Hepatic stellate cell (primary cell): Measurements from ENCODE around the gene STARD7.
"Not testable (repeated sequence)": the region's sequence is repeated elsewhere in the genome, so short reads cannot be mapped to it uniquely, and the experiment has no call there.

Experiments used
- DNase-seq: peaks from one replicate; pipeline ENCODE4 v3.0.0; 2011; ENCODE audit warnings: low spot score

STARD7 gene, protein sequence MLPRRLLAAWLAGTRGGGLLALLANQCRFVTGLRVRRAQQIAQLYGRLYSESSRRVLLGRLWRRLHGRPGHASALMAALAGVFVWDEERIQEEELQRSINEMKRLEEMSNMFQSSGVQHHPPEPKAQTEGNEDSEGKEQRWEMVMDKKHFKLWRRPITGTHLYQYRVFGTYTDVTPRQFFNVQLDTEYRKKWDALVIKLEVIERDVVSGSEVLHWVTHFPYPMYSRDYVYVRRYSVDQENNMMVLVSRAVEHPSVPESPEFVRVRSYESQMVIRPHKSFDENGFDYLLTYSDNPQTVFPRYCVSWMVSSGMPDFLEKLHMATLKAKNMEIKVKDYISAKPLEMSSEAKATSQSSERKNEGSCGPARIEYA

DNA sequence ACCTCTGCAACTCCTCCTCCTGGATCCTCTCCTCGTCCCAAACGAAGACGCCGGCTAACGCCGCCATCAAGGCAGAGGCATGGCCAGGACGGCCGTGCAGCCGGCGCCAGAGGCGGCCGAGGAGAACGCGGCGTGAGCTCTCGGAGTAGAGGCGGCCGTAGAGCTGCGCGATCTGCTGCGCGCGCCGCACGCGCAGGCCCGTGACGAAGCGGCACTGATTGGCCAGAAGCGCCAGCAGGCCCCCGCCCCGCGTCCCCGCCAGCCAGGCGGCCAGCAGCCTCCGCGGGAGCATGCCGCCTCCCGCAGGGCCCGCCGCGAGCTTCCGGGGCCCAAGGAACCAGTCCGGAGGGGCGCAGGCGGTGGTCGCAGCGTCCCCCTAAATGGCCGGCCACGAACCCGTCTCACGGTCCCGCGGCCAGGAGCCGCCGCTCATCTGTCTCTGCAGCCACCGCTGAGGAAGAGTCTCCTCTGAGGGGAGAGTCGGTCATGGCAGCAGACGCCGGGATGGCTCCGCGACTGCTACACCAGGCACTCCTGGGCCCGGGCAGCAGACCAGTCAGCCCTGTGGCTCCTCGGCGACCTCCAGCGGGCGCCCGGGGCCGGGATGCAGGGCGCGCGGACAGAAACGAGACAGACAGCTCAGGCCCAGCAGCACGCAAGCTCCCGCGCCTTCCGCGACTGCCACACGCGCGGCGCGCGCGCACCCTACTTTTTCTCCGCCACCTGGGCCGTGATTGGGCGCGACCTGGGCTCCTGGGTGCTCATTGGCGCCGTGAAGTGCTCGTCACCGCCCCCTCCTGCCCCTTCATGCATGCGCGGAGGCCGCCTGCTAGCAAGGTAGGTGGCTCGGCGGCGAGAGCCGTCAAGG is at the start of gene STARD7:
STARD7 (minus strand) TSS at position 685 of the 868 bp plus-strand sequence; CDS start at position 292, 393 bp downstream.
- DNase-seq, result peak; percentile 96

DNA sequence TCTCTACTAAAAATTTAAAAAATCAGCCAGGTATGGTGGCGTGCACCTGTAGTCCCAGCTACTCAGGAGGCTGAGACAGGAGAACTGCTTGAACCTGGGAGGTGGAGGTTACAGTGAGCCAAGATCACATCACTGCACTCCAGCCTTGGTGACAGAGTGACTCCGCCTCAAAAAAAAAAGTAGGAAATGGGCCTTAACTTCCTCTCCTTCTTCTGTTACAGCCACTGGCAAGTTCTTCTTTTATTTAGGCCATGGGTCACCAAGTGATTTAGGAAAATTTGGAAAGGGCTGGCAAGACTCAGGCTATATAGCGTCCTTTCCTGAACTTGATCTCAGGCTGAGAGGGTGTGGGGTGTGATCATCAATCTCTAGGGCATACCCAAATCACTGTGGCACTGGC is 49.1 kb upstream of the STARD7 start:
- not testable (repeated sequence) for DNase-seq

DNA sequence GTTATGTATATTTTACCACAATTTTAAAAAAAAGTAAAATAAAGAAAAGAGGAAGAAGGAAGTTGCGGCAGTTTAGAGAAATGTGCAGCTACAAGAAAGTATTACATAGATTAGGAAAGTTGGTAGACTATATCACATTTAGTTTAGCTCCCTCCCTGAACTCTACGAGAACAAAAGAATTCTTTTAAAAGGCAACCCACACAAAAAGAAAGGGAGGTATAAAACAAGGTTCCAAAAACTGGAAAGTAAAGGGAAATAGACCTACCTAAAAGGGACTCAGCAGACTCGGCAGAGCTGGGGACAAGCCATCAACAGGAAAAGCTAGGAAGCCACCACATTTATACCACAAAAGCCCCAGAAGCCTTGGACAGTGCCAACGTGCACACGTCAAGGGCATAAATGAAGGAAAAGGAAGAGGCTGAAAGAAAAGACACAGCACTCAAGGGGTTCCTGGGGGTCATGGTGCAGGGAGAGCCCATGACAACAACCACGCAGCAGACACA is 48.0 kb upstream of the STARD7 start:
- no peak for DNase-seq

DNA sequence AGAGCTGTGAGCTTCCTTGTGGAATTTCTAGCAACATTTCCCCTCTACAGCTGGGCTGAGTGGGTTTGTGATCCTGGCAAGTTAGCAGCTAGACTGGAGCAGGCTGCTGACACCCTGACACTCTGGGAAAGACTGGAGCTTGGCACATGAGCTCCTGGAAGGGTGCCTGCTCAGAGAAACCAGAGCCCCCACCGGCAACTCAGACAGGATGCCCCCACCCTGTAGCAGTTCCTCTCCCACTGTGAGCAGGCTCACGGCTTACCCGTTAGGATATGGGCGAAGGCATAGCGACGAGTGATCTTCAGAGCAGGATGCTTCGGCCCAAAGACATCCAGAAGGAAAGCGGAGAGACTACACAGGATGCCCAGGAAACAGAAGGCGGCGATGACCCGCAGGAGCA is 45.9 kb upstream of the STARD7 start:
- DNase-seq, result no peak

DNA sequence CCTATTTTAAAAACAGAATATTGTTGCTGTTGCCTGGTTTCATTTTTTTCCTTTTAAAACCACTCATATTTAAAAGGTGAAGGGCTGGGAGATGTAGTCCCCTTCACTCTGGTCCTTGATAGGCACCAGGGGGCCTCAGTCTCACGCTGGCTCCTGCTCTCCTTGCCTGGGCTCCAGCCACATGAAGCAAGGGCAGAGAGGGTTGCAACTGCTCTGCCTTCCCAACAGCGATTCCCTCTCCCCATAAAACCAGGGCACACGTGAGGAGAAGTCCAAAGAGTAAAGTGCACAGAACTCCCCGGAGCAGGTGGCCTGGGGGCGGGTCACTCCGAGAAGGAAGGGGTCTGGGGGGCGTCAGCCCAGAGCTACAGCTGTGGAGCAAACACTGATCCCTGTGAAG is 44.4 kb upstream of the STARD7 start:
- DNase-seq, result no peak

DNA sequence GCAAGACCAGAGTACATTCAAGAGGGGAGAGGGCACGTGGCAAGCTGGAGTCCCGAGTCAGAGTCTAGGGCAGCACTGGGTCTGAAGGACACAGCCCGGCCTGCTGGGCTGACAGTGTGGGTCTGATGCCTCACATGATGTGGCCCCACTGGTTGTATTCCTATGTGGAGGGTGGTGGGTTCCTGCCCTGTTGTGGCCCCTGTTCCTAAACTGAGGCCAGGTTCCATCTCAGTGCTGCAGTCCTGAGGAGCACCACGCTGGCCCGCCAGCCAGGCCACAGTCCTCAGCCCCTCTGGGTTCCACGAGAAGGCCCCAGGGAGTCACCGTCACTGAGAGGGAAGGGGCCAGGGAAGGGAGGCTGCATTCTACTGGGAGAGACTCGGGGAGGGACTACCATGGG is 43.9 kb upstream of the STARD7 start:
- DNase-seq, result no peak

DNA sequence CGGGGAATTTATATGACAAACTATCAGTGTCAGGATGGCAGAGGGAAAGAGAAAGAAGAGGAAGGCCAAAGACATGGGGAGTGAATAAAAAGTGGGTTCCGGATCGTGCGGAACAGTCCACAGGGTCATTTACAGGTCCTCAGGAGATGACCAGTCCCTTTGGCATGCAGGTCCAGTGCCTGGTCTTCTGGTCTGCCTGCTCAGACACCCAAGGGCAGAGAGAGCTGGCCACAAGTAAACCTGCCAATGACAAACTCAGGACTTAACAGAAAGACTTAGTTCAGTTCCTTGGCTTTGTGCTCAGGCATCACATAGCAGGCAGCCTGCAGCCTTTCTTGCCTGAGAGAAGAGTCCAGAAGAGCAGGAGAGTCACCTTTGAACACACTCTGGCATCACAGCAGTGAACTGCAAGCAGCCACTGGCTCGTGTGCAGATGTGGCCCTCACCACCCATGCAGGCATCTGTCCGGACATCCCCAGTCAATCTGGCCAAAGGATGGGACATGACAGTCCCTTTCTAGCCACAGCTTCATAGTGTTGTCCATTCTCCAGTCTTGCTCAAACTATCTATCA is 43.2 kb upstream of the STARD7 start:
- peak; percentile 96 for DNase-seq

DNA sequence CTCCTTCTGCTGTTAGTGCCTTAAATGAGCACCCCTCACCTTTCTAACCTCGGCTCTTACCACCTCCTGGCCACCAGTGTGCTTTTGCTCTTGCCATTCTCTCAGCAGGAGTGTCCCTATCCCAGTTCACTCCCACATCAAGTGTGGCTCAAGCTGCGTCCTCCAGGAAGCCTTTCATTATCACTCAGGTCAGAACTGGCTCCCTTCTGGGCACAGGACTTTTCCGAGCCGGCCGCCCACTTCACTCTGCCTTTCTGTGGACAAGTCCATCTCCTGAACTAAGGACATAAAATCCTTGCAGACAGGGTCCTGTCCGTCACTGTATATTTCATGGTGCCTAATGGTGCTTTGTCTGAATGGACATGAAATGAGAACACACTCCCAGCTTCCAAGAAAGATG is 41.6 kb upstream of the STARD7 start:
- no peak for DNase-seq

DNA sequence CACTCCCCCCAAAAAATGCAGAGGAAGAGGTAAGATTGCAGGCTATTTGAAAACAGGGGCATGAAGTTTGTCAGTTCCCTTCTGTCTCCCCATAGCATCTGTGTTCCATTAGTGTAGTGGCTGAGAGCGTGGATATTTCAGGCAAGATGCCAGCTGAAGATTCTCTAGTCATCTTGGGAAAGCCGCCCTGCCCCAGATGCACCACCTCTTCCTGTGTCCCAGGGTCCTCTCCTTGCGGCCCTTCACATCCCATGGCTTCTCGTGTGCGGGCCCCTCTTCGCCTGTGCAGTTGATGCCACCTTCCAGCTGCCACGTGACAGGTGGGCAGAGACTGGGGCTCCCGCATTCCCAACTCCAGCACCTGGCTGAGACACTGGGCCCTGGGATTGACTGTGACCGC is 41.0 kb upstream of the STARD7 start:
- DNase-seq, result no peak

DNA sequence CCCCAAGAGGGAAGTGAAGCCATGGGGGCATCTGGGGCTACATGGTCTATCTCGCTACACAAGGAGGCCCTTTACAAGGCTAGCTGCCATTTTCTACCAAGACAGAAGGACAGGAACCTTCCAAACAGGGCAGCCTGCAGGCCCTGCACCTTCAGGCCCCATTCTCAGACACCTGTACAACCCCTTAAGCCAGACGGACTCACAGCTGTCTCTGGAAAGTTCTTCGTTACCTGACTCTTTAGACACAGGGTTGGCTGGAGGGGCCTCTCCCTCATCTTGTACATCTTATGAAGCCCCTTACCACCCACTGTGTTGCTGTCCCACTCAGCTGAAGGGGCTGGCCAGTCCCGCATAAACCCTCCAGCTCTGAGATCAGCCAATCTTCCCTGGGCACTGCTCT is 40.0 kb upstream of the STARD7 start:
- no peak for DNase-seq

DNA sequence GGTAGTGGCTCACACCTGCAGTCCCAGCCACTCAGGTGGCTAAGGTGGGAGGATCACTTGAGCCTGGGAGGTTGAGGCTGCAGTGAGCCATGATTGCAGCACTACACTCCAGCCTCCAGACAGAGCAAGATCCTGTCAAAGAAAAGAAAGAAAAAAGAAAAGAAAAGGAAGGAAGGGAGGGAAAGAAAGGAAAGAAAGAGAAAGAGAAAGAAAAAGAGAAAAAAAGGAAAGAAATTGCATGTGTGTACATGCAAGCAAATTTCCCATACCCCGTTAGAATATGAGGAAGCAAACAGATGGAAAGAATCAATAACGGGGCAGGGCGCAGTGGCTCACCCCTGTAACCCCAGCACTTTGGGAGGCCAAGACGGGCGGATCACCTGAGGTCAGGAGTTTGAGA is 39.3 kb upstream of the STARD7 start:
- no peak for DNase-seq

DNA sequence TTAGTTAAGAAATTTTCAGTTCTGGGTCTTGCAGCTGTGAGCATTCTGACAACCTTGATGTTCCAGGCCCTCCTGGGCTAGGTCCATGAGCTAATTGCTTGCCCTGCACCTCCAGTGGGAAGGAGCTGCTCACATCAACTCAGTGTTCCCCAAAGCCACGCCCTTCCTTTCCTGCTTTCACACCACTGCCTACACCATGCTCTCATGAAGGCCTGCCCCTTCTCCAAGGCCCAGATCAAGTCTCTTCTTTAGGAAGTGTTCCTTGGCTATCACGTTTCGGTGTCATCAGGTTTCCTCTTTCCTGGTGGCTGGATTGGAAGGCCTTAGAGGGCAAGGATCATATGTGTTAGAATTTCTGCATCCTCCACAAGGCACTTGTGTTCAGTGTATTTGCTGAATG is 38.4 kb upstream of the STARD7 start:
- DNase-seq, result no peak

DNA sequence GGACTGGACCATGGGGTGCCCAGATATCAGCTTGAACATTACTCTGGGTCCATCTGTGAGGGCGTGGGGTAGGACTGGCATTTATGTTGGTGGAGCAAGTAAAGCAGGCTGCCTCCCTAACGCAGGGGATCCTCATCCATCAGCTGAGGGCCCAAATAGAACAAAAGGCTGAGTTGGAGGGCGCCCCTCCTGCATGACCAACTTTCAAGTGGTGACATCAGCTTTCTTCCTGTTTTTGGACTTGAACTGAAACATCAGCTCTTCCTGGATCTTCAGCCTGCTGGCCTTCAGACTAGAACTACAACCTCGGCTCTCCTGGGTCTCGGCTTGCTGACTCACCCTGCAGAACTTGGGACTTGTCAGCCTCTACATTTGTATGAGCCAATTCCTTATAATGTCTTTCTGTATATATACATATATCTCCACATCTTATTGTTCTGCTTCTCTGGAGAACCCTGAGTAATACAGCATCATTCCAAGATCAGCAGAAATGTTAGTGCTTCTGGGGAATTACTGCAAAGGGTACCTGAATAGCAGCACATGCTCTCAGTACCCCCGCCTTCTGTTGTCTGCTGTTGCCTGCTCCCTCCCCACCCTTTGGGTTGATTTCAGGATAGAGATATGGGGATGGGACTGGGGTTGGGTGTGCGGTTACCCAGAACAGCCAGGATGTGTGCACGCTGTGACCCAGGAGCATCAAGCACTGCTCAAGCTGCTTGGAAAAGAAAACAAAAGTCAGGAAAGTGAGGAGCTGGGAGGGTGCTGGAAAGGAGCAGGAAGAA is 37.2 kb upstream of the STARD7 start:
- no peak for DNase-seq

DNA sequence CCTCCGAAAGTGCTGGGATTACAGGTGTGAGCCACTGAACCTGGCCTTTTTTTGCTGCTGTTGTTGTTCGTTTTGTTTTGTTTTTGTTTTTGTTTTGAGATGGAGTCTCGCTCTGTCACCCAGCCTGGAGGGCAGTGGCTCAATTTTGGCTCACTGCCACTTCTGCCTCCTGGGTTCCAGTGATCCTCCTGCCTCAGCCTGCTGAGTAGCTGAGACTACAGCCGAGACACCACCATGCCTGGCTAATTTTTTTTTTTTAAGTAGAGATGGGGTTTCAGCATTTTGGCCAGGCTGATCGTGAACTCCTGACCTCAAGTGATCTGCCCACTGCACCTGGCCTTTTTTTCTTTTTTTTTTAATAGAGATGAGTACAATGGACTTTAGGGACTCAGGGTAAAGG is 35.2 kb upstream of the STARD7 start:
- no peak for DNase-seq

DNA sequence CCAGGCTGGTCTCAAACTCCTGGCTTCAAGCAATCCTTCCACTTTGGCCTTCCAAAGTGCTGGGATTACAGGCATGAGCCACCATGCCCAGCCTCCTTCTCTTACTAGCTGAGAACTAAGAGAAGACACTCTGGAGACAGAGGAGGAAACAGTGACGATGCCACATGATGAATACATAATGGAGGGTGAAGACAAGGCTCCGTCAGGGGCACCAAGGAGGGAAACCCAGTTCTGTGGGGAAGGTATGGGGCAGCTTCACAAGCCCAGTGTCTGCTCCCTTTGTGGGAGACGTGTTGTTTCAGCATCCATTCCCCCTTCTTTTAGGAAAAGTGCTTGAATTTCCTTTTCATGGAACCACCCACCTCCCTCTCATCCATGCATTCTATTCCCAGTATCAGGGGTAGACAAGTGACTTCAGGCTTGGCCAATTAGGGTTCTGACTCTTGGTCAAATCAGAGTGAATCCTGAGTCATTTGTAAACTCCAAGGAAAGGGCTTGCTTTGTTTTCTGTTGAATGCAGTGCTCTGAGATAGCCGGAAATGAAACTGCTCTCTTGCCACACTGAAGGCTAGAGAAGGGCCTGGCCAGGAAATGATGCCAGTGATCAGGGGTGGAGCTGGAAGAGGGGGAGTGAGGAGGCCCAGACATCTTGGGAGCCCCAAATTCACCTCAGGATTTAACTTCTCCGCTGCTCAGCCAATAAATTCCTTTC is 33.4 kb upstream of the STARD7 start:
- no peak for DNase-seq

DNA sequence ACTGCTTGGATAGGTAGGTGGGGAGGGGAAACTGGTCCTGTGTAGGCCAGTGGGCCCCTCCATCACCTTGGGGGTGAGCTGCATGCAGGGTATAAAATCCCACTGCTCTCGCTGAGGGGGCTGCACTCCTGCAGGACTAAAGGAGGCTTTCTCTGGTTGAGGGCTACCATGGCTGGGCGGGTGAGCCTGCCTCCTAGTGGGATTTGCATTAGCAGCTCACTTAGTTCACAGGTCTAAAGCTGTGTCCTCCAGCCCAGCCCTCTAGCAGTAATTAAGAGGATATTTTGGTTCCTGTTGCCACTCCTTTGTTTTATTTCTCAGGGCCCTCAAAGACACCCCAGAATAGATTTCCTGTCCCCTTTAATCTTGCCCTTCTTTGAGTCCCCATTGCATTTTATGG is 32.6 kb upstream of the STARD7 start:
- no peak for DNase-seq

DNA sequence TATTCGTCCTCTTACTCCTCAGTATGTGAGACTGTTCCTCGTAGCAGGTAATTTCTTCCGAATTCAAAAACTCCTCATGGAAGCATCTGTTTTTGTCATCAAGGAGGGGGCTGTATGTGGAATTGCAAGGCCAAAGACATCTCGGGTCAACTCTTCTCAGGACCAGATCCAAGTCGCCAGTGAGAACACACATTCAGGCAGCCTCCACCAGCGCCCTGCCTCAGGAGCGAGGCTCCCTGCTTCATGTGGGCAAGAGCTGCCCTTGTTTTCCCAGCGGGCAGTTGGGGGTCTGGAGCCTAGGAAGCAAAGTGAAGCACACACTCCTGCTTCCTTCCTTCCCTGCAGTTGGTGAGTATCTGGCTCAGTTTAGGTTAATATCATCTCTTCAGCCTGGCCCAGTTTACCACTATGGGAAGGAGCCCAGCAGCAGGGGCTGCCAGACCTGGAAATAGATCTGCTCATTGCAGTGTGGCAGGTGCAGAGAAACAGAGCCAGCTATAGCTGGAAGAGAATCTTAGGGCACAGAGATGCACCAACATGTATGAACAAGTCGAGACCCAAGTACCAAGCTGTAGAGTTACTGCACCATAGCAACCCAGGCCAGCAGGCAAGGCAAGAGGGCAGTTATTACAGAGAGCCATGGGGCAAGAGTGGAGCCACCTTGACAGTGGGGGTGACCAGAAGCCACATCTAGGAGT is 31.9 kb upstream of the STARD7 start:
- DNase-seq, result no peak

DNA sequence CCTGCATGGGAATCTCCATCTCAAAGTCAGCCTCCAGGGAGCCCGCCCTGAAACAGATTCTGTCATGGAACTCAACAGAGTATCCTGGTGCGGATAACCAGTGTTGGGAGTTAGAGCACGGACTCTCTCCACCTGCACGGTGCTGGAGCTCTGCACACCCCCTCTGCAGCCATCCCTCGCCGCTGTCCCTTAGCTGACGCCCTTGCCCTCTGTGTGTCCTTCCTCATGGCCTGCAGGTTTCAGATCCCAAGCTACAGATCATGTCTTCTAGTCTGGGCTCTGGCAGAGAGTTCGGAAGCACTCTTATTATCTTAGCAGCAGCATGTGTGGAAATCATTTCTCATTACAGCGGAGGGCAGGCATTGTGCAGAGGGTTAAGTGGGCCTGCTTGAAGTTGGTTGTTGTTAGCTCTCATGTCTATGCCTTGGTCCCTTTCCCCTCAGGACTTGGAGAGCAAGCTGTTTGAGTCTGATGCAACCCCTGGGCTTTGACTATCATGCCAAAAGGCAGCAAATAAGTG is 31.2 kb upstream of the STARD7 start:
- DNase-seq, result no peak

DNA sequence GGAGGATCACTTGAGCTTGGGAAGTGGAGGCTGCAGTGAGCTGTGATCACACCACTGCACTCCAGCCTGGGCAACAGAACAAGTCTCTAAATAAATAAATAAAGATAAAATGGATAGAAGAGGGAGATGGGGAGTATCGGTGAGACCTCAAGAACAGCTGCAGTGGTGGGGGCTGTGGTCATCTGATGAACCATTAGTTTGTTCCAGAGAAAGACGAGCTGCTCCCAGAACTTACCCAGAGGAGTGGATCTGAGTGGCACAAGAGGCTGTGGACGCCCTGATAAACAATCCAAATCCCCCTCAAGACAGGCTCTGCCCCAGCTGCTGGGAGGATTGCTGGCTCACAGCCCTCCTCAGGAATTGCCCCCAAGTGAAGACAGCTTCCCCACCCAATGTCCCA is 30.5 kb upstream of the STARD7 start:
- DNase-seq, result no peak

DNA sequence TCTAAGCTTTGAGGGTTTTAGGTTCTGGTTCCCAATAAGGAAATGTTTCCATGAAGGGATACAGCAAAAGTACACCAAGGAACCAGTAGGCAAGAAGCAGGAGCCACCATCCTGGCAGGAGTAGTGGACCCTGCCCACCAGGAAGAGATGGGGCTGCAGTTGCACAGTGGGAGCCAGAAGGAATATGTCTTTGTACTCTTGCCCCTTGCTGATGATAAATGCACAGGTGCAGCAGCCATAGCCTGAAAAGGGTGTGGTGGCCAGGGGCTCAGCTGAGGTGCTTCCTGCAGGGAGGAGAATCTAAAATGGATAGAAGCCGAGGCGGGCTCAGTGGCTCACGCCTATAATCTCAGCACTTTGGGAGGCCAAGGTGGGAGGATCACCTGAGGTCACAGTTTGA is 29.6 kb upstream of the STARD7 start:
- DNase-seq, result no peak

DNA sequence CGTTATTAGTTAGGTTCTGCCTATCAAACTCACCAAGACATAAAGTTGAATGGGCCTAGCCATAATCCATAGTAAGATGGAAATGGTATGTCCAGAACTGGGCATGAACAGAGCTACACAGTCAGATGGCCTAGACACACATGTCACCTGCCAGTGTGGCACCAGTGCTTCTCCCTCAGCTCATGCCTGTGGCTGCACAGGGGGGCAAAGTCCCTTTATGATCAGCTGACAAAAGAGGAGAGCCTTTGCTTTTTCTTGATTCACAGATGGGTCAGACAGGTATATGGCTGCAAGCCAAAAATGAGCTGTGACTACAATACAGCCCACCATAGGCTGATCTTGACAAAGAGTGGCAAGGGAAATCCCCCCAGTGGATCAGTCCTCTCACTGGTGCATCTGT is 28.3 kb upstream of the STARD7 start:
- no peak for DNase-seq
